Stimulated activated CD4-positive, alpha-beta T cell treated with anti-CD3 and anti-CD28 coated beads, TNF-alpha, amount 100 ng/mL, for 24 hours (primary cell): Measurements from ENCODE around the gene ANKS1A.

Source experiments
- DNase-seq, 3 experiments: peaks; one replicate each; pipeline ENCODE4 v3.0.0-alpha.2; 2020; ENCODE audit warnings: low read depth in 3 of 3

Gene ANKS1A

DNA sequence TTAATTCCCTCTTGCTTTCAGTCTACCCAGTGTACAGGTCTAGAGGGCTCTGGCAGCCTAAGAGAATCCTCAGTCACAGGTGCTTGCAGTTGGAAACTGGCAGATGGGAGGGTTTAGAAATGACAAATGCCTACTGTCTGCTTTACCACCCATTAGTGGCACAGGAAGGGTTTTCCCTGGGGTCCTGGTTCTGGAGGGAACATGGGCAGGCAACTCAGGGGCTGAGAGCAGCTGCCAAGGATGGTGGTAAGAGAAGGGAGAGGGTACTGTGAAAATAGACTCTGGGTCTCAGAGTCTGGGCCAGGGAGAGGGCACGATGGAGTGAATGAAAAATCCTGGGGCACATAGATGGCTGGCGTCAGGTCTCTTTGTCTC is 148.6 kb downstream of the ANKS1A start:
- no peak for DNase-seq

DNA sequence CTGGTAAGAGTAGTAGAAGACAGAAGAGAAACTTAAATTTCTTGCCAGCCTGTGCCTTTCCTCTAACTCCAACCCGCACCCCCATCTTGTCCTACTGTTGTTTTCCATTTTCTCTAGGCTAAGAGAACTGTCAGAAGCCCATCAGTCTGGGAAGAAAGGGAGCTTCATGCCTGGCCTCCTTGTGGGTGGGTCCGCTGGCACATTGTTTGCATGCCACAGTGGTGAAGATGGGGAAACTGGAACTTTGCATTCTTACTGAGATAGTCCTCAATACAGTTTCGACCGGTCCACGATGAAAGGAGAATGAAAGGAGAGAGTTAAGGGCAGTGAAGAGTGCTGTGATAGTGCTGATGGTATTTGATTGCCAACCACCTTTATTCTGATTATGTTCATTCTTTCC is 149.0 kb downstream of the ANKS1A start:
- DNase-seq = no peak

DNA sequence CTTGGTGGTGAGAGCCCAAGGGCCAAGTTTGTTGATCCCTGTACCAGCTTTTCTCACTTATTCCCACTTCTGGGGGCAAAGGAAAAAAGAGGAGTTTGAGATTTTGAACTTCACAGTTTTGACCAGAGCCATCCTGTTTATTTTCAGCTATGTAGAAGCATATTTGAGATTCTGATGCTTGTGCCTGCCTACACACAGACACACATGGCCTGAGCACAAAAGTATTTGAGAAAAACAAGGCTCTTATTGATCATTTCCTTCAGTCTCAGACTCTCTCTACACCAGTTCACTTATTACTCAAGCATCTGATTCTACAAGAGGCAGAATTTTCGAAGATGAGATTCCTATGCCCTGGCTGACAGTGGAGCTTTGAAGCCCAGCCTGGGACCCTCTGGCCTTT is 151.3 kb downstream of the ANKS1A start:
- DNase-seq = no peak

DNA sequence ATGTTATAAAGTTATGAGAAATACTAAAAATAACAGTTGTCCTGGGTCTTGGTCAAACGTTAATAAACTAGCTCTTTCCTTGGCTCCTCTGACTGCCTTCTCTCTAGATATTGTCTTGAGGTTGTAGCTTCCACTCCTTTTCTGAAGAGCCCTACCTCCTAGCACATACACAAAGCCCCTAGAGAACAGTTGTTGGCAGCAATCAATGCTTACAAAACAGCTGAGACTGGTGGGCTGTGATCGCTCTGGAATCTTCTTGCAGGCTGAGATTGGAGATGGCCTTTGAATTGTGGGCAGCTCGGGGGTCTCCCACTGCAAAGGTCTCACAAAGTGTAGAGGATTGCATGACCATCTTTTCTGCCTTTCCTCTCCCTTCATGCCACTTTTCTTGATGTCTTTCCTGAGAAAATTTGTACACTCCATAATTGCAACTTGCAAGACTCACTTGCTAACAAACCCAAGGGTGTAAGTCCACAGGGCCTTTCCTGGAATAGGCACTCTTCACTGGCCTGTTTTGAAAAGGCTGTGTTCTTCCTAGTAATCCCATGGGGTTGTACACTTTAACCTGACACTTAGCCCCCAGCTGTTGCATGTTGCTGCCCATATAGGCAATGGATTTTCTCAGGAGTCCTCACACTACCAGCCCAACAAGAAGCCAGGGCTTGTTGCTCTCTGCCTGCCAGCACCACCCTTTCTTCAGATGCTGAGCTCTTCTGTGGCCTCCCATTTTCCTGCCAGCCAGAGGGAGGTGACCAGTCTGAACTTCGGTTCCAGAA is 152.2 kb downstream of the ANKS1A start:
- DNase-seq = no peak

DNA sequence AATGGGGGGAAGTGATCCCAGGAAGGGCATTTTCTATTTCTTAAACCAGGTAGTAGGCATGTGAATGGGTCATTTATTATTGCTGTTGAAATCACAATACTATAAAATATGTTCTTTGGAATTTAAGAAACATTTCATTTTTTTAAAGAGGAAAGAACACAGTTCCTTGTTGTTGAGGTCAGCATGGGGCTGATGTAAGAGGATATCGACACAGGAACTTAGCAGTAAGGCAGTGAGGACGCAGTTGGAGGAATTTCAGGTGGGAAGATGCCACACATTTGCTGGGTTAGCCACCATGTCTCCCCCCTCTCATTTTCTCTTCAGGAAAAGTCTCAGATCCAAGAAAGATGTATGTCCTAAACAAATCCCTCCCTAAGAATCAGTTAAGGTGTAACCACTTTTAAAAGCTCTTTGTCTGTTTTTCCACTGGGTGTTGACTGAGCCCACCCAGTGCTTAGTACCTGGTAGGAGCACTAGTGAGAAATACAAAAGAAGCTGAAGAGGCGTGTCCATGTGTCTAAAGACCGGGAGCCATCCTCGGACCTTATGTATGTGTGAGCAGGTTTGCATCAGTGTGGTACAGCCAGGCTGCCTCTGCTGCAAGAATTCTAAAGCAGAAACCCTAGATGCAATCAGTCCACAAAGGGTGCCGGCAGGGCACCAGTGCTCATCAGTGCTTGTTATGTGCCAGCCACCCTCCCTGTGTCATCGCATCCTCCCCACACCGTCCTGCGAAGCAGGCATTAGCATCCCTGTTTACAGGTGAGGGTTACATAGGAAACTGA is 153.2 kb downstream of the ANKS1A start:
- DNase-seq = no peak

DNA sequence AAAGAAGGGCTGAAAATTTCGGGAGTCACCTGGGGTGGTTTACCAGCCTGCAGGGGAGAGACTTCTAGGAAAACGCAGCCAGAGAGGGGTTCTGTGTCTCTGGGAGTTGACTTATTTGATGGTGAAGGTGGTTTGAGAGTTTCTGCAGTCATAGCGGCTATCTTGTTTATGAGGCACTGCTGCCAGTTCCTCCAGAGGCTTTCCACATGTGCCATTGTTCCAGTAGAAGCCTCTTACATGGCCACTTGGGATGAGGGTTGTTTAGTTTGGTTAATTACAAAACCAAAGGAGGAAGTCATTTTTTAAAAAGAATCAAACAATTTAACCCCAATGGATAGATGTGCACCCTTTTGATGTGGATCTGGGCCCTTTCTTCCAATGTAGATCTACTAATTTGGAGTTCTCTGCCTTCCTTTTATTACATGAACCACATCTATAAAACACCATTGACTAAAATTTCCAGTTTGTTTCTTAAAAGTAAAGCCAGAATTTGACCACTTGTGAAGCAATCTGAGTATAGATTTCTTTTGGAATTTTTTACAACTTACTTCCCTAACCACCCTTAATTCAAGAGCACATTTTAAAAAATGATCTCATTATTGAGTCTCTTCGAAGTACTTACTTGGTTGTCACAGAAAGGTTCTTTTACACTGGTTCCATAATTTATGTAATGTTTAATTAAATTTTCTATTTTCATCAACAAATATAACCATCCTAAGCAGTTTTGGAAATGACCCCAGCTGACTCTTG is 154.5 kb downstream of the ANKS1A start:
- DNase-seq = no peak

DNA sequence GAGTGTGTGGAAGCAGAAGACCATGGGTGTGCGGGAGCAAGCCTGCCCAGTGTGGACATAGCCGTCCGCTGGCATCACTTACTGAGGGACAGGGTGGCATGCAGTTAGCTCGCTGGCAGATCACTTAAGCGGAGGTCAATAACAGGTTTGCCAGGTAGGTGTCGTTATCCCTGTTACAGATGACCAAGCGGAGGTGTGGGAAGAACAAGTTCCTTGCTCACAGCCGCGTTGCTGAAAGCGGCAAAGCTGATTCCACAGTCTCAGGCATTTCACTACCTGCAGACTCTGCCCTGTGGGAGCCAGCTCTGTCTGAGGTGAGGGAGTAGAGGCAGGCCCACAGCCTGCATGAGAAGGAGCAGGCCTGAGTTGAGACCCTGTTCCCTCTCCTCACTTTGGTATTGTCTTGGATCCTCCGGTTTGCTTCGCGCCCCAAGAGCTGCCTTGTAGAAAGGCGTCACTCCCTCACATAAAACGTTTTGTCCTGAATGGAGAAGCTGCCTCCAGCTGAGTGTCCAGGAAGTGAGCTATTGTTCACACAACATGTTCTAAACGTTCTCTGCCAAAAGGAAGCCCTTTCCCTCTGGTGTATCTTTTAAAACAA is 155.2 kb downstream of the ANKS1A start:
- no peak for DNase-seq

DNA sequence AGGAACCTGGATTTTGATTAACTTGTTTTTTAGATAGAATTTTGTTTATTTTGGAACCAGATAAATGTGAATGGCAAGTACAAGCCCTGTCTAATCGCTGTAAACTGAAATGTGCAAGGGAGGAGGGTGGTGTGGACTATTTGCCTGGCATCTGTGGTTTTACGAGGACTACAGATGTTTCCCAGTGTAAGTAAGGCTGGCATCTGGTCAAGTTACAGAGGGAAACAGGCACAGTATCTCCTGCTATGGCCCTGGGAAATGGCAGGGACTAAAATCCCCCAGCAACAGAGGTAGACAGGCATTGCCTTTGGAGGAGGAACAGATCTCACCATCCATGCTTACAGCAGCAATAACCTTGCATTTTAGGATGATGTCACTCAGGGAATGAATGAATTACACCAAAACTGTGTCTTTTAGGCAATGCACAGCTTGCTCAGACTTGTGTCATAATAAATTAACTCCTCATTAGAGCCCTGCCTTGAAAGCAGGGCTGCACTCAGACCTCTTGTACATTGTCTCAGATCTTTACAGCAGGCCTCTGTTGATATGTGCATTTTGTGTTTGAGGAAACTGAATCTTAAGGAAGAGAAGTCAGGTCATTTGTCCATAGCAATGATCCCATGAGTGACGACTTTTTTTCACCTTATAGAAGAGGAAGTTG is 155.8 kb downstream of the ANKS1A start:
- no peak for DNase-seq

DNA sequence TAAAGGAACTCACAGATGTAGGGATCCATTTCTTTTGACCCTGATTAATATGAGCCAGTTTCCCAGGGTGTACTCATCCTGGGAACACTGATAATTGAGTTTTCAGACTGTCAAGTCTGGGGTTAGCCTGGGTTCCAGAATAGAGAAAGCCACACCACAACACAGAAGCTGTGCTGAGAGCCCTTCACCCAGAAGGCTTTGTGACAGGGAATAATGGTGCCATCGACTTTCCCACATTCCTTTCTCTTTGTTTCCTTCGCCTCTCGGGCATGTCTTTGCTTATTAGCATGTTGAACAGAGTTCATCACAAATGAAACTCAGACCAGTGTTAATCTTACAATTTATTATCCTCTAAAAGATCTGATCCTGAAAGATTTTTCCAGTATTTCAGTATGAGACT is 157.0 kb downstream of the ANKS1A start:
- no peak for DNase-seq

DNA sequence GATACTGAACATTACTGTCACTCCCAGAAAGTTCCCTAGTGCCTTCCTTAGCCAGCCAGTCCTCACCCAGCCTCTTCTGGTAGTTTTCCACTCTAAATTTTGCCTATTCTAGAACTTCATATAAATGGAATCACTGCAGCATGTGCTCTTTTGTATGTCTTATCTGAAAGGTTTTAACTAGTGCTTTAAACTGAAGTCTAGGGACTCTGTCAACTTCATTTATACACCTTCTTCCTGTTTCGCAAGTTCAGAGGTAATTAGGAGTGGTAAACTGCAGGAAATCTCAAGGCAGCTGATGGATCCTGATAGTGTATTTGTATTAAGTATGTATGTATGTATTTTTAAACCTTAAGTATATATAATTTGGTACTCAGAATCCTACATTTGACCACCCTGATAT is 157.8 kb downstream of the ANKS1A start:
- no peak for DNase-seq

DNA sequence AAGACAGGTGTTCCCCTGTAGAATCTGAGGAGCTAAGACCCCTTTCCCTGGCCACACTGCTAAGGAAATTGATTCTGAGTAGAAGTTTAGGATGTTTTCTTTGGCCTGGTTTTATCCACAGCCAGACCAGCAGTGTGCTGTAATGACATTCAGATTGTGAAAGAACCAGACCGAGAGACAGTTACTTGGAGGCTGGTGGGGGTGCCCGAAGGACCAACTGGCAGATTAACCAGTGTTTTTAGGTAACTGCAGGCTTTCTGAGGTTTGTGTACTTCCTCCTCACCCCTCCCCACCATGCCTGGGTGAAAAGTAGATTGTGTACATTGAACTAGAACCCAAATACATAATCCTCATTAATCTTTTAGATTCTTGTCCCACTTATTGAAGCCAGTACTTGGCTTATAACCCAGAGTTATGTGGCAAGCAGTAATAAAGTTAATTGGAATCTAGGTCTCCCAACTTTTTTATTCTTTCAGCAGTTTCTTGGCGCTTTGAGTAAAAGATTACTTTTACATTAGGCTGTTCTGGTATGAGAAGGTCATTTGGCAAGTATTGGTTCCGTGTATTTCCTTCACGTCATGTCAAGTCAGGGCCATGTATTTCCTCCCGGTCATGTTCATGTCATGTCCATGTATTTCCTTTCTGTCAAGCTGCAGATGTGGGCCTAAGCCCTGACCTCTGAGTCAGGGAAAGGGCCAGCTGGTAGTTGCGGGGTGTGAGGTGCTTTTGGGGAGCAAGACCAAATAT is 158.4 kb downstream of the ANKS1A start:
- DNase-seq = no peak

DNA sequence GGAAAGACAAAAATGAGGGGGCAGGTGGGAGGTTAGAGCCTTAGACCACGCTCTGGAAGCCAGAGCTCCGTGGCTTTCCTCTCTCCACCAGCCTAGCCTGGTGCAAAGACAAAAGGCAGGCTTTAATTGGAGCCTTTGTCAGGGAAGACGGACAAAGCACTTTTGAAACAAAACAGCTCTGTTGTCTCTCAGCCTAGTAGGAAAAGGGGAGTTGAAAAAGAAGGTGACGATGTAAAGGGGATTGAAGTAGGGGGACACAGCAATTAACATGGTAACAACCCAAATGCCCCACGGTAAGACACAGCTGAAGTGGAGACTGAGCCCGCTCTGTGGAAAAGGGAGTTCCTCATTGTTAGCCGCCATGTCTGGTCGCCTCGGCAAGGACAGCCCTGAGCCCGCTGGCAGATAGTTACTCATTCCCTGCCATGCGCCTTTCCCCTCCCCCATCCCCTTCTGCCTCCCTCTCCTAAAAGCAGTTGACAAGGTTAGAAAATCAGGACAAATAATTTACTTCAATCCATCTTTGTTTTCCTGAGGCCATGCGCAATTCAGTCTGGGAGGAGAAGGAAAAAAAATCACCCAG is 159.1 kb downstream of the ANKS1A start:
- DNase-seq = no peak

DNA sequence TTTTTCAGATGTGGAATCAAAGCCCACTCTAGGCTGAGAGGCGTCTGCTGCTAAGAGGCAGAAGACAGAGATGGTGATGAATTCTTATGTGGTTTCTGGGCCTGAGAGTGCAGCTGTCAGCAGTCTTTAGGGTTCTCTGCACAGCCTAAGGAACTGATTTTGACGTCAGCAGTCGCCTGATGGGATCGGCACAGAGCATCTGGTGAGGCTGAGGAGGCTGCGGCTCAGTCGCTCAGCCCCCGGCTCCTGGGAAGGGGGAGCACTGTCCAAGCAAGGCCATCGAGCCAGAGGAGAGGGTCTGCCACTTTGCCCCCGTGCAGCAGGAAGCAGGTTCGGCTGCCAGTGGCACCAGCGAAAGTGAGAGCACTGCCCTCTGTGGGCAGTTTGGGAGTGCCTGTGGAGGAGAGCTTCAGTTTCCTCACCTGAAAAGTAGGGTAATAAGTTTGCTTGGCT is 159.6 kb downstream of the ANKS1A start:
- no peak for DNase-seq

DNA sequence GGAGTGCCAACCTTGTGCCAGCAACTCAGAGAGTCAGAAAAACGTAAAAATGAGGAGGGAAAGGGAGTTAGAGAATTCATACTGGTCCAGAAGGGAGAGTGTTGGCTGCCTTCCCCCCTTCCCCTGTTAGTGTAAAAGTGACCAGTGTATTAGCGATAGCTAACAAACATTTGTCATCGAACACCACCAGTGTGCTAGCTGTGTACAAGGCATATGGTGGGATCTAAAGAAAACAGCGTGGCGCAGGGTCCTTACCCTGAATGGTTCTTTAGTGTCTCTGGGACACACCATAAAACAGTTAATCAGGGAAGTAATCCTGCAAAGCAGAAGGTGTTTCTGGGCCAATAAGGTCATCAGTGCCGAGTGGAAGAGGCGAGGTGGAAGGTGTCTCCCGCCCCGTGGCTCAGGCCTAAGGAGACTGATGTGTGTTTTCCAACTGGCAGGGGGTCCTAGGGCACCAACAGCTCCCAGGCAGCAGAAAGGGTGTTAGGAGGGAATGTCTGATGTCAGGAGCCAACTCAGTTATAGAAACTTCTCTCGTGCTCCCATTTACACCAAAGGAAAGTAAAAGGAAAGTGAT is 160.2 kb downstream of the ANKS1A start:
- no peak for DNase-seq

DNA sequence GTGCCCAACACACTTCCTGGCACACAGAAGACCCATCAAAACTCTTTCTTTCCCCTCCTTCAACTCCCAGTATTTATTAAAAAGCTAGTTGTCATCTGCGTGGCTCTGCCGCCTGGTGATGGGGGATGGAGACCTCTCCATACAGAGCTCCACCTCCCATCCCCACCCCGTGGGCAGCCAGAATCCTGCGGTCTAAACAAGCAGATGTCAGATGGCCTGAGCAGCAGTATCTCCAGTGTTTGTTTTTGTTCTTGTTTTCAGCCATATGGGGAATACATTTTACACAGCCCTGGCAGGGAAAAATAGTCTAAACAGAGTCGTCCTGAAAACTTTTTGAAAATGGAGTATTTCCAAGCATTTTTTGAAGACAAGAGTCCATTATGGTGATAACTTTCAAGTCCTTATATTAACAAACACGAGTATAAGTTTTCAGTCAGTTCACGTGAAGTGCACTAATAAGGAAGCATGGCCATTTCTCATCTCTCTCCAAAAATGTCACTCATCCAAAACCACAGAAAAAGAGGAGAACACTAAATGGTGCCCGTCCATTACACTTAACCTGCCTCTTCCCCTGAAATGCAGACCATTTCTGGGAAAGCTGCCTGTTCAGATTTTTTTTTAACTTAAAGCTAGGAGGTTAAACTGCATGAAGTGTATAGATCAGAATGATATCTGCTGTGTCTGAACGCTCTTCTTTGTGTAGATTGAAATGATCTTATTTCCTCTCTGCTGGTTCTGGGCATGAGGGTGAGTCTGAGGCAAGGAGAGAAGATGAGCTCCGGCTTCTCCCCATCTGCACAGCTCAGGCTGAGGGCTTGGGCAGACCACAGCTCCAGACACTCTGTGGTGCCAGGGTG is 161.1 kb downstream of the ANKS1A start:
- no peak for DNase-seq

DNA sequence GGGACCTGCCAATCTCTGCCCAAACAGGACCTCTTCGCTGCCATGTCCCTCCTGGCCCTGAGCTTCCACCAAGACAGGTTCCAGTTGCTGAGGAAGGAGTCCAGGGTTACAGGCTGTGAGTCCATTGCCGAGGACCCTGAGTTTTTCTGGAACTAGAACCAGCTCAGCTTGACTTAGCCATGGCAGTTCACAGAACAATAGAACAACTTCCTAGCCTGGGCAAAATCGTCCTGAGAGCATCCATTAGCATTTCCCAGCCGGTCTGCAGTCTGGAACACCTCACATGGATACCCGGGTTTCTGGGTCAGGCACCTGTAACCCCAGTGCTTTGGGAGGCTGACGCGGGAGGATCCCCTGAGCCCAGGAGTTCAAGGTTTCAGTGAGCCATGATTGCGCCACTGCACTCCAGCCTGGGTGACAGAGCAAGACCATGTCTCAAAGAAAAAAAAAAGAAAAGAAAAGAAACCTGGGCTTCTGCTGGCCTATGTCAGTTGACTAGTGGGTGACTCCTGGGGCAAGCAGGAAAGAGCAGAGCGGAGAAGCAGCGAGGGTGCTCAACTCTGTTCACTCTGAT is 161.8 kb downstream of the ANKS1A start:
- no peak for DNase-seq

DNA sequence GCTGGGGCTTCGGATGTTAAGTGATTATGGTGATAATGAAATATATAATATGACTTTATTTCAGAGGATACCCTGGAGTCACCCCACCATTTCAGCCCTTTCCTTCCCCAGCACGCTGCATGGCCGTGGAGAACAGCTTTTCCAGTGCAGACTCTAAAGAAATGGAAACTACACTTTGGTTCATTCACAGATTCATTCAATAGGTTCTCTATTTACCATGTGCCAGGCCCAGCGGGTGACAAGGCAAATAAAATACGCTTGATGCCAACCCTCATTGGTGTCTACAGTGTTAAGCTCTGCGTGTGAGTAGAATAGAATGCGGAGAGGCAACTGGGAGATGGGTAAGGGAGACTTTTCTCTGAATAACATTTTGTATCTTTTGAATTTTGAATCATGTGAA is 162.3 kb downstream of the ANKS1A start:
- no peak for DNase-seq

DNA sequence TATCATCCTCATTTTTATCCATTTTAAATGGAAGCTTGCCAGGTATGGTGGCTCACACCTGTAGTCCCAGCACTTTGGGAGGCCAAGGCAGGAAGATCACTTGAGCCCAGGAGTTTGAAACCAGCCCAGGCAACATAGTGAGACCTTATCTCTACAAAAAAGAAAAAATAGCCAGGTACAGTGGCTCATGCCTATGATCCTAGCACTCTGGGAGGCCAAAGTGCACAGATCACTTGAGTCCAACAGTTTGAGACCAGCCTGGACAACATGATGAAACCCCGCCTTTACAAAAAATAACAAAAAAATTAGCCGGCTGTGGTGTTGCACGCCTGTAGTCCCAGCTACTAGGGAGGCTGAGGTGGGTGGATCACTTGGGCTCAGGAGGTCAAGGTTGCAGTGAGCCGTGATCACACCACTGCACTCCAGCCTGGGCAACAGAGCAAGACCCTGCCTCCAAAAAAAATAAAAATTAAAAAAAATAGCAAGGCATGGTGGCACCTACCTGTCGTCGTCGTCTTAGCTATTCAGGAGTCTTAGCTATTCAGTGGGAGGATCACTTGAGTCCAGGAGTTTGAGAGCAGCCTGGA is 163.0 kb downstream of the ANKS1A start:
- DNase-seq = no peak
